NT2/D1 (cell line): ENCODE results near the gene IPO5.

Source experiments
- DNase-seq: peaks from one replicate; pipeline ENCODE4 v3.0.0-alpha.2; 2011; ENCODE audit warnings: low read depth, low spot score
- H3K27me3 ChIP-seq: 2 replicates; pipeline ENCODE4 v1.6.0; 2011; ENCODE audit warnings: mild to moderate bottlenecking; ENCODE audit not compliant: insufficient read length, insufficient read depth
- H3K36me3 ChIP-seq: 2 replicates; pipeline ENCODE4 v1.6.1; 2011; ENCODE audit warnings: mild to moderate bottlenecking, low read length, mixed read lengths; ENCODE audit not compliant: insufficient read depth, insufficient read length
- H3K4me1 ChIP-seq: 2 replicates; pipeline ENCODE4 v1.5.1; 2011; ENCODE audit not compliant: insufficient read depth, insufficient read length
- H3K4me3 ChIP-seq: 2 replicates; pipeline ENCODE4 v1.5.1; 2011; ENCODE audit warnings: low read depth; ENCODE audit not compliant: insufficient read length
- H3K9ac ChIP-seq: 2 replicates; pipeline ENCODE4 v1.6.0; 2011; ENCODE audit warnings: low read depth; ENCODE audit not compliant: insufficient read length
- H3K9me3 ChIP-seq: 2 replicates; pipeline ENCODE4 v1.5.1; 2011; ENCODE audit warnings: mild to moderate bottlenecking, low read length; ENCODE audit not compliant: insufficient read depth
- SUZ12 ChIP-seq: IDR thresholded peaks from 2 replicates; pipeline ENCODE4 v1.6.1; 2011; ENCODE audit not compliant: insufficient read length, insufficient read depth; ENCODE audit errors: extremely low read depth
- YY1 ChIP-seq: IDR thresholded peaks from 2 replicates; pipeline ENCODE4 v1.6.1; 2011; ENCODE audit not compliant: insufficient read length, insufficient read depth
- ZNF274 ChIP-seq: IDR thresholded peaks from 2 replicates; pipeline ENCODE4 v1.6.1; 2011; ENCODE audit warnings: mild to moderate bottlenecking, low read depth, low read length

IPO5 gene

GRCh38 chr13:98048265-98048664 is 94.8 kb downstream of the IPO5 start:
- H3K36me3 ChIP-seq, result no peaks in the 10 kb centered on the region
- TF ChIP-seq YY1 (no peak), ZNF274 (no peak), SUZ12 (no peak)
- no peak overlapping the region for H3K4me3 ChIP-seq
- H3K27me3 ChIP-seq, result no peaks in the 10 kb centered on the region
- H3K9ac ChIP-seq, result no peak overlapping the region
- peaks cover 2% of the 10 kb centered on the region for H3K4me1 ChIP-seq
- no peak for DNase-seq
- no peaks in the 10 kb centered on the region for H3K9me3 ChIP-seq

DNA sequence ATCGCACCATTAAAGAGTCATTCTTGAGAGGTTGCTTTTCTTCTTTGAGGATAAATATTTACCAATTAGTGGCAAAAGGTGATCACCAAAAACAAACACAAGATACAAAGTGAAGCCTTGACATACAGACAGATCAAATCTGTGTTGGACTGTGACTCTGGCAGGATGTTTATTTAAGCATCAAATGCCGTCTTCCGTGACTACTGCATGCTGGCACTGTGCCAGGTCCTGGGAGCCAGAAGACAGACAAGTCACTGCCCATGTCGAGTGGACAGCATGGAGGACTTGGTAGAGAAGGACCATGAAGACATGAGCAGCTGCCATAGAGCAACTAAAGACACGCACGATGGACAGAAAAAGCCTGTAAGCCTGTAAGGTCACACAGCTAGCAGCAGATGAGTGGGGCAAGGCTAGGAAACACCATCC is 96.6 kb downstream of the IPO5 start:
- no peaks in the 10 kb centered on the region for H3K4me1 ChIP-seq
- DNase-seq, result no peak
- TF ChIP-seq SUZ12 (no peak), ZNF274 (no peak), YY1 (no peak)

GRCh38 chr13:98052412-98052811 is 98.9 kb downstream of the IPO5 start:
- no peak for DNase-seq
- H3K27me3 ChIP-seq, result no peaks in the 10 kb centered on the region
- H3K9ac ChIP-seq, result no peak overlapping the region
- no peaks in the 10 kb centered on the region for H3K4me1 ChIP-seq
- H3K9me3 ChIP-seq, result no peaks in the 10 kb centered on the region
- H3K4me3 ChIP-seq, result no peak overlapping the region
- no peaks in the 10 kb centered on the region for H3K36me3 ChIP-seq
- TF ChIP-seq ZNF274 (no peak), YY1 (no peak), SUZ12 (no peak)

More for the DNA sequence above, 96.6 kb downstream of the IPO5 start:
- Histone ChIP-seq H3K9me3 (no peaks in the 10 kb centered on the region), H3K4me3 (no peak overlapping the region), H3K36me3 (no peaks in the 10 kb centered on the region), H3K27me3 (no peaks in the 10 kb centered on the region), H3K9ac (no peak overlapping the region)

- Histone ChIP-seq H3K27me3 (no peaks in the 10 kb centered on the region), H3K9ac (no peak overlapping the region), H3K9me3 (no peaks in the 10 kb centered on the region), H3K4me3 (no peak overlapping the region), H3K4me1 (no peaks in the 10 kb centered on the region), H3K36me3 (no peaks in the 10 kb centered on the region)
- no peak for TF ChIP-seq YY1
- no peak for TF ChIP-seq SUZ12
- TF ChIP-seq ZNF274, result no peak
- no peak for DNase-seq
These were observed 100.8 kb downstream of the IPO5 start for GRCh38 chr13:98054301-98054700.

DNA sequence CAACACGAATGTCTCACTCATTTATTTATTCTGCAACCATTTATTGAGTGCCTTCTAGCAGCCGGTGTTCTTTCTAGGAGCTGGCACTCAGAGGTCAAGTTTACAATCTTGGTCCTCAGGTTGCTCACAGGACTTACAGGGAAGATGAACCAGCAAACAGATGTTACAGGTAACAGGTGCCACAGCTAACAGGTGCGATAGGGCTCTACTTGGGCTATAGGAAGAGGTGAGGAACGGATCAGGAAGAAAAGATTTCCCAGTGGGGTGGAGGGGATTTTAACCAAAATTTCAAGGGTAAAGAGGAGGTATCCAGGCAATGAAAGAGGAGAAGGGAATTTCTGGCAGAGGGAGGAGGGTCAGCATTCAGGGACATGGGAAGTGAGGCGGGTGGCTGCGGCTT is 102.1 kb downstream of the IPO5 start:
- no peaks in the 10 kb centered on the region for H3K27me3 ChIP-seq
- no peak for TF ChIP-seq SUZ12
- TF ChIP-seq ZNF274, result no peak
- no peak for TF ChIP-seq YY1
- H3K9me3 ChIP-seq, result no peaks in the 10 kb centered on the region
- no peak overlapping the region for H3K9ac ChIP-seq
- no peaks in the 10 kb centered on the region for H3K4me1 ChIP-seq
- H3K4me3 ChIP-seq, result no peak overlapping the region
- DNase-seq, result no peak
- H3K36me3 ChIP-seq, result no peaks in the 10 kb centered on the region

DNA sequence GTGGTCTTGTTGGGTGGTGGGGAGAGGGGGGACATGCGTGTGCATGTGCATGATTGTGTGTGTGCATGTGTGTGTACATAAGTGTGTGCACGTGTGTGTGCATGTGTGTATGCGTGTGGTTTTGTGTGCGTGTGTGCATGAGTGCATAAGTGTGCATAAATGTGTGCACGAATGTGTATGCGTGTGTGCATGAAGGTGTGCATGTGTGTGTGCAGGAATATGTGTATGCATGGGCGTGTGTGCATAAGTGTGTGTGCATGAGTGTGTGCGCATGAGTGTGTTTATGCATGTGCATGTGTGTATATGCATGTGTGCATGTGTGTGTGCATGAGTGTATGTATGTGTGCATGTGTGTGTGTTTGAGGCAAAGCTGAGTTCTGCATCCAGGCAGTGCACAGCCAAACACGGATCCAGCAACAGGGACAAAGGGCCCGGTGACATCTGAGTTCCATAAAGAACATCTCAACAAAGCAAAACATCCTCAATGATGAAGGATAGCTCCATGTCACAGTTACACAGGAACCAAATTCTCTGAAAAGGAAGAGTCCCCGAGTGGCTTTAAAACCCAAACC is 103.5 kb downstream of the IPO5 start:
- H3K36me3 ChIP-seq, result no peaks in the 10 kb centered on the region
- H3K27me3 ChIP-seq, result no peaks in the 10 kb centered on the region
- no peak for DNase-seq
- no peaks in the 10 kb centered on the region for H3K4me1 ChIP-seq
- H3K9ac ChIP-seq, result no peak overlapping the region
- H3K9me3 ChIP-seq, result no peaks in the 10 kb centered on the region
- TF ChIP-seq SUZ12, result no peak
- TF ChIP-seq YY1, result no peak
- no peak for TF ChIP-seq ZNF274
- no peak overlapping the region for H3K4me3 ChIP-seq

DNA sequence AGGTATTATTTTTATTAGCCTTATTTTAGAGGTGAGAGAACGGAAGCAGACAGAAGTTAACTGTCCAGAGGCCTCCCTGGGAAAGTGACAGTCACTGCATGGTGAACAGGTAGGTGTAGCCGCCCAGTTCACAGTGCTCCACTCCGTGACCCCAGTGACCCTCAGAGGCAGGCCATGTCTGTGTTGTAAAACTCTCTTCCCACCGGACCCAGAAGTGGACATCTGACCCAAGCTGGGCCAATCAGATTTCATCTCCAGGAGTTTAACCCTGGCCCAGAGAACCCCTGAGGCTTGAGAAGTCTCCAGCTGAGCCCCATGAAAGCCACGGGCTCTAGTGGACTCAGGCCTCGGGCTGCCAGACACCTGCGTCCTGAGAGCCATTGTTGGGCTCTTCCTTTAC is 105.8 kb downstream of the IPO5 start:
- H3K36me3 ChIP-seq, result no peaks in the 10 kb centered on the region
- no peaks in the 10 kb centered on the region for H3K27me3 ChIP-seq
- TF ChIP-seq YY1 (no peak), ZNF274 (no peak), SUZ12 (no peak)
- H3K4me1 ChIP-seq, result no peaks in the 10 kb centered on the region
- DNase-seq, result no peak
- no peak overlapping the region for H3K9ac ChIP-seq
- no peak overlapping the region for H3K4me3 ChIP-seq
- no peaks in the 10 kb centered on the region for H3K9me3 ChIP-seq
